Measurements from ENCODE around the gene CCDC9.
"Not testable (repeated sequence)": the region's sequence is repeated elsewhere in the genome, so short reads cannot be mapped to it uniquely, and the experiment has no call there.

Gene CCDC9

GRCh38 chr19:47232422-47233211, 23.7 kb upstream of the CCDC9 start:
- FAIRE-seq, result peak; percentile 33

DNA sequence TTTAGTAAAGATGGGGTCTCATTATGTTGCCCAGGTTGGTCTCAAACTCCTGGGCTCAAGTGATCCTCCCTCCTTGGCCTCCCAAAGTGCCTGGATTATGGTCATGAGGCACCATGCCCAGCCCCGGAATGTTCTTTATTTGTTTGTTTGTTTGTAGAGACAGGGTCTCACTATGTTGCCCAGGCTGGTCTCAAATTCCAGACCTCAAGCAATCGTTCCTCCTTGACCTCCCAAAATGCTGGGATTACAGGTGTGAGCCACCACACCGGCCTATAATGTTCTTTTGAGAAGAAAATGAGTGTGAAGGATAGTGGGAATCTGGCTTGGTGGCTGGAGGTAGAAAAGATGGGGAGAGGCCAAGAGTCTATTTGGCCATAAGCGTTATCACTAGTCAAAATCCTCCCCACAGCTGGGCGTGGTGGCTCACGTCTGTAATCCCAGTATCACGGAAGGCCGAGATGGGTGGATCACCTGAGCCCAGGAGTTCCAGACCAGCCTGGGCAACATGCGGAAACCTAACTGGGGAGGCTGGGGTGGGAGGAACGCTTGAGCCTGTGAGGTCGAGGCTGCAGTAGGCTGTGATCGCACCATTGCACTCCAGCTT, 20.2 kb upstream of the CCDC9 start:
- no peak for FAIRE-seq

DNA sequence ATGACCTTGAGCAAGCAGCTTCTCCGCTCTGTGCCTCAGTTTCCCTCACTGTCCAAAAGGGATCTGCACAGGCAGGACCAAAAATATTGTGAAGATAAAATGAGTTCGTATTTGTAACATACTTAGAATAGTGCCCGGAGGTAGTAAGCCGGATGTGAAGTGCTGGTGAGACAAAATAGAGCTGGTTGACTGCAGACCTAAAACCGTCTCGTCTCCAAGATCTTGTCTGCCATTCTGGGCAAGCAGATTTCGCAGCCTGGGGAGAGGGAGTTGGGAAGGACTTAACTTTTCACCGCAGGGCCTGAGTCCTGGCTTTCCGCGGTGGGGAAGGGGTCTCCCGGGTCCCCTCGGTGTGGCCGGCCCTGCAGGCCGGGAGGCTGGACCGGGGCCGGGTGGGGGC, 17.2 kb upstream of the CCDC9 start:
- FAIRE-seq, result no peak

GRCh38 chr19:47239610-47240296, 16.6 kb upstream of the CCDC9 start:
- no peak for FAIRE-seq

DNA sequence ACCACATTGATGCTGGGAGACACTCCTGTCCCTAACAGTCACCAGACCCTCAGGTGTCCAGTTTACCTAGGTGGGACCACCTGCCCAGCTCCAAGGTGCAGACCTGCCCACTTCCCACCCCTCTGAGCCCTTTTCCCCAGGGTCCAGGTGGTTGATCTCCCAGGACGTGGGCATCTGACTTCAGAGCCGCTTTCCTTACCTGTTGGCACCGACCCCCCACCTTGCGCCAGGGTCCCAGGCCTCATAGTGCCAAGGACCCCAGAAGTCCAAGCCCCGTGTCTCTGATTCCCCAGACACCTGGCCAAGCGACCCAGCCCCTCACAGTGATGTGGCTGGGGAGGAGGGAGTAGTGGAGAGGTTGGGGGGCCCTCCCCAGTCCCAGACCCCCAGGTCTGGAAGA, 15.8 kb upstream of the CCDC9 start:
- FAIRE-seq, result no peak

DNA sequence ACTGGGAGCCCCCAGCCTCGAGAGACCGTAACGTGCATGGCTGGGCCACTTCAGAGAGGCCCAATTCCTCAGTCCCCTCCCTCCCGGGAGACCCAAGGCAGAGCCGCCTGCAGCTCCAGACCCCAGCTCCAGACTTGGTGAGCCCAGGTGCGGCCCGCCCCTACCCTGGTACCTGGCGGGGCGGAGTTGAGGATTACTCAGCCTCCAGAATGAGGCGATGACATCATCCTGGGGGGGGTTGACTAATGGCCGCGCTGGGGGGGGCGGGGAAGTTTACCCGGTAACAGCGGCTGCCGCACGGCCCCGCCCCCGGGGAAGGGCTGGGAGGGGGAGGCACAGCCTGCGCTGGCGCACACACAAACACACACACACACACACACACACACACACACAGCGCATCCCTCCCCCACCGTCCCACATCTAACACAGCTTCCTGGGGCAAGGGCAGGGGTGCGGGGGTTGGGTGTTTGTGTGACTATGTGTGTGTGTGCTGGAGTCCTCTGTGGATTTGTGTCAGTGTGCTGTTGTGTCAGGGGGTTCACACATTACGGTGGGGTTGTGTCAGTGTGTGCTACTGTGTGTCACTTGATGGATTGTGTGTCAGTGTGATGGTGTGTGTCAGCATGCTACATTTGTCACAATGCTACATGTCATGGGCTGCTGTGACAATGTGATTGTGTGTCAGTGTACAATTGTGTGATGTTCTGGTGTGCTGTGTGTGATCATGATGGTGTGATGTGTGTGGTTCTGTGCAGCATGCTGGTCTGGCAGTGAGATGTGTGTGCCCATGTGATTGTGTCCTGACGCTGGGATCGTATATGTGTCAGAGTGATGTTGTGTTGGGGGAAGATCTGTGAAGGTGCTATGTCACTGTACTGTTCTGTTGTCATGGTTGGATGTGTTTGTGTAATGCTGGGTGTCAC, 15.1 kb upstream of the CCDC9 start:
- FAIRE-seq, result no peak

DNA sequence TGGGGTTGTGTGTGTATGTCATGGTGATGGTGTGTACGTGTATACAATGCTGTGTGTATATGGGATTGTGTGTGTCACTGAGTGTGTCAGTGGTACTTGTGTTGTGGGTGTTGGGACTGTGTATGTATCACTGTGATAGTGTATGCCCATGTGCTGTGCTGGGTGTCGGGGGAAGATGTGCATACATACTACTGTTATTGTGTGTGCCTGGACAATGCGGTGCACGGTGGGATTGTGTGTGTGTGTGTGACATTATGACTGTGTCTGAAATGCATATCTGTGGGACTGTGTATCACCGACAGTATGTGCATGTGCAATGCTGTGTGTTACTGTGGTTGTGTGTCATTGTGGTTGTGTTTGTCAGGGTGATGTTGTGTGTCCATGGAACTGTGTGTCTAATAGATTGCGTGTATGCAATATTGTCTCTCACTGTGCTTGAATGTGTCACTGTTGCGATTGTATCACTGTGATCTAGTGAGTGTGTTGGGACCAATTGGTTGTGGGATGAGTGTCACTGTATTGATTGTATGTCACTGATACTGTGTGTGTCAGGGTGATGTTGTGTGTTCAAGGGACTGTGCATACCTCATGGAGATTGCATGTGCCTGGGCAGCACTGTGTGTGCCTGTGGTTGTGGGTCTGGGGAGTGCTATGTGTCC, 14.3 kb upstream of the CCDC9 start:
- FAIRE-seq, result no peak

DNA sequence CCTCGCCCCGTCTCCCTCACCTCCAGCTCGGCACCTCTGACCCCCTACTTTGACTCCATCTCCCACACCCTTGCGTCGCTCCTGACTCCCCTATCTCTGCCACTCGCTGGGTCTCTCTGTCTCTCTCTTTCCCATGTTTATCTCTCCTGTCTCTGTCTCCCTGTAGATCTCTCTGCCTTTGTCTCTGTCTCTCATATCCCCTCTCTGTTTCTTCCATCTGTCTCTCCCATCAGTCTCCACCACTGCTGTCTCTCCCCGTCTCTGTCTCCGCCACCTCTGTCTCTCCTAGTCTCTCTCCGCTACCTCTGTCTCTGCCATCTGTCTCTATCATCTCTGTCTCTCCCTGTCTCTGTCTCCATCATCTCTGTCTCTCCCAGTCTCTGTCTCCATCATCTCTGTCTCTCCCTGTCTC, 13.0 kb upstream of the CCDC9 start:
- no peak for FAIRE-seq

DNA sequence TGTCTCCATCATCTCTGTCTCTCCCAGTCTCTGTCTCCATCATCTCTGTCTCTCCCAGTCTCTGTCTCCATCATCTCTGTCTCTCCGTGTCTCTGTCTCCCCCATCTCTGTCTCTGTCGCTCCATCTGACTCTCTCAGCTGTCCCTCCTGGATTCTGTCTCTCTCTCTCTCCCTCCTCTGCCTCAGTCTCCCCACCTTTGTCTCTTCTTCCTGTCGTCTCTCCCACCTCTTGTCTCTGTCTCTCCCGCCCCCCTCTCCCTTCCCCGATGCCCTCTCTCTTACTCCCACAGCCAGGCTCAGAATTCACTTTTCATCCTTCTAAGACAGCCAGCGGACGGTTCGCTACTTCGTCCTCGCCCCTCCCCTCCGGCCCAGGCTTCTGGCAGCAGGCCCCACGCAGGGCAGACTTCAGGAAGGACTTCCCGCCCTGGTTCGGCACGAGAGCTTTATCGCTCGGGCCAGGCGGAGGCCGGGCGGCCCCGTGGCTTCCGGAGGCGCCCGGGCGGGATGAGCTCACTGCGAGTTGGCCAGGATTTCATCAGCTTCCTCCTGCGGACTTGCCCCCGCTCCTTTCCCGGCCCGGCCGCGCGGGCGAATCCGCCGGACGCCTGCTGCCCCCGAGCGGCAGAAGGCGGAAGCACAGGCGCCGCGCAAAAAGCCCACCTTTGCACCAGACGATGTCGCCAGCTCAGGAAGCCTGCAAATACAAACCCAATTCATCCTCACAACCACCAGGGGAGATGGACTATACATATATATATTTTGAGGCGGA, 12.4 kb upstream of the CCDC9 start:
- peak; percentile 67 for FAIRE-seq

DNA sequence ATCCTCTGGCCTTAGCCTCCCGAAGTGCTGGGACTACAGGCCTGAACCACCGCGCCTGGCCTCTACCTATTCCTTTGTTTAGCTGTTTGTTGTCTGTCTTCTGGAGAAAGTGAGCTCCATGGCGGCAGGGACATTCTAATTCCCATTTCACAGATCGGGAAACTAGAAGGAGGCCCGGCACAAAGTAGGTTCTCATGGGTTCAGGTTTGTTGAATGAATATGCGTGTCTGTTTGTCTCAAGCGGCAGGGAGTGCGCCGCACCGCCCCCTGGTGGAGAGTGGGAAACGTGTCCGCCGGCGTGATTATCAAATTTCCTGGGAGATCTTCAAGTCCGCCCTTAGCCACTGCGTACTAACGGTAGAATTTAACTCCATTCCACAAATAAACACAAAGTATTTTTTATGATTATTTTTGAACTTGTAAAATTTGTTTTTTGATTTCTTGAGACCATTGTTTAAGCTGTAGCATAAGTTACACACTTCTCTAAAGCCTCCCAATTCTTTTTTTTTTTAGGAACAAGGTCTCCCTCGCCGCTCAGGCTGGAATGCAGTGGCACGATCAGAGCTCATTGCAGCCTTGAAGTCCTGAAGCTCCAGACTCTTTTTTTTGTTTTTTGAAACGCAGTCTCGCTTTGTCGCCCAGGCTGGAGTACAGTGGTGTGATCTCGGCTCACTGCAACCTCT, 8.9 kb upstream of the CCDC9 start:
- FAIRE-seq, result no peak

DNA sequence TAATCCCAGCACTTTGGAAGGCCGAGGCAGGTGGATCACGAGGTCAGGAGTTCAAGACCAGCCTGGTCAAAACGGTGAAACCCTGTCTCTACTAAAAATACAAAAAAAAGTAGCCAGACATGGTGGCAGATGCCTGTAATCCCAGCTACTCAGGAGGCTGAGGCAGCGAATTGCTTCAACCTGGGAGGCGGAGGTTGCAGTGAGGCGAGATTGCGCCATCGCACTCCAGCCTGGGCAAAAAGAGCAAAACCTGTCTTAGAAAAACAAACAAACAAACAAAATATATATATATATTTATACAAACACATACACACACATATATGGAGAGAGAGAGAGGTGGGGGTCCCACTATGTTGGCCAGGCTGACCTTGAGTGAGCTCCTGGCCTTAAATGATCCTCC, 3.3 kb upstream of the CCDC9 start:
- not testable (repeated sequence) for FAIRE-seq

GRCh38 chr19:47253467-47253881, 2.9 kb upstream of the CCDC9 start:
- peak; percentile 100 for FAIRE-seq

- no peak for FAIRE-seq
Observed at GRCh38 chr19:47253970-47254369, 2.4 kb upstream of the CCDC9 start.

DNA sequence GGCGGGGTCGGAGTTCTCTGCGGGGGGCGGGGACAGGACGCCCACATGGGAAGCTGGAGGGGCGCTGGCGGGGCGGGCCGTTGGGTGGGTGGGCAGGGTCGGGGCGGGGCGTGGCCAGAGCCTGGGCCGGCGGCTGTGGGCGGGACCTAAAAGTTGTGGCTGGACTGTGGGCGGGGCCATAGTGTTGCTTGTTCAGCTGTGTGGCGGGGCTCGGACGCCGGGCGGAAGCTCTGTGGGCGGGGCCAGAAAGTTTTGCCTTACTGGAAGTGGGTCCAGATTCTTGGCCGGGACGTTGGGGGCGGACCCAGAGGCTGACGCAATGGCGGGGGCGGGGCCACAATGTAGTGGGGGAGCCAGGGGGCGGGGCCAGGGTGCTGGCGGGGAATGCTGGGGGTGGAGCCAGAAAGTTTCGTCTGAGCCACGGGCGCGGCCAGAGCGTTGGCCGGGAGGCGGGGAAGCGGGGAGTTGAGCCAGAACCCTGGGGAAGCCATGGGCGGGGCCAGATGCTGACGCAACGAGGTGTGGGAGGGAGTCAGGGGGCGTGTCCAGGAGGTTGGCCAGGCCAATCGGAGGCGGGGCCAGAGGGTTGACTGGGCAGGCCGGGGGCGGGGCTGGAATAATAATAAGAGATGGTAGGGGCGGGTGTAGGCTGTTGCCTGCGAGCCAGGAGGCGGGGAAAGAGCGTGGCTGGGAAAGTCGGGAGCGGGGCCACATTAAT, 527 bp downstream of the CCDC9 start:
- peak; percentile 99 for FAIRE-seq

GRCh38 chr19:47257411-47258169, 1.3 kb downstream of the CCDC9 start:
- no peak for FAIRE-seq

GRCh38 chr19:47258434-47258833, 2.1 kb downstream of the CCDC9 start:
- no peak for FAIRE-seq

- no peak for FAIRE-seq
Observed at GRCh38 chr19:47258895-47259555, 2.7 kb downstream of the CCDC9 start.

DNA sequence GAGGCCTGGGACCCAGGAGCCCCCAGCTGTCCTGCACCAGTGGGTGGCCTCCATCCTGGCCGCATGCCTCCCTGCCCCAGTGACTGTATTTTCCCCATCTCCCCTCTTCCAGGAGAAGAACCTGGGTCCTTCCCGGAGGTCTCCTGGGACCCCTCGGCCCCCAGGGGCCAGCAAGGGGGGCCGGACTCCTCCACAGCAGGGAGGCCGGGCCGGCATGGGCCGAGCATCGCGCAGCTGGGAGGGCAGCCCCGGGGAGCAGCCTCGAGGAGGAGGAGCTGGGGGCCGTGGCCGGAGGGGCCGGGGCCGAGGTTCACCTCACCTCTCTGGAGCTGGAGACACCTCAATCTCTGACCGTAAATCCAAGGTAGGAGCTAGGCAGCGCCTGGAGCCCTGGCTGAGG, 4.2 kb downstream of the CCDC9 start:
- FAIRE-seq, result no peak
